Endothelial cell (in vitro differentiated cells): Measurements from ENCODE around the gene RASSF4. TPM values are rescaled to one million over a fixed set of nuclear protein-coding genes. Genes with fewer than 3 reads are reported as not detected.

Experiments used
- DNase-seq: peaks from one replicate; pipeline ENCODE4 v3.0.0; 2021; ENCODE audit warnings: low spot score
- H3K27ac Mint-ChIP-seq: one replicate; pipeline ENCODE4 v1.8.0; 2021; ENCODE audit warnings: mixed read lengths, inconsistent platforms; ENCODE audit not compliant: unreplicated experiment
- H3K27me3 Mint-ChIP-seq: one replicate; pipeline ENCODE4 v1.8.0; 2021; ENCODE audit warnings: mild to moderate bottlenecking, moderate library complexity, mixed read lengths, inconsistent platforms; ENCODE audit not compliant: unreplicated experiment
- H3K36me3 Mint-ChIP-seq: one replicate; pipeline ENCODE4 v1.8.0; 2021; ENCODE audit warnings: mild to moderate bottlenecking, low read depth, mixed read lengths, inconsistent platforms; ENCODE audit not compliant: unreplicated experiment
- H3K4me1 Mint-ChIP-seq: one replicate; pipeline ENCODE4 v1.8.0; 2021; ENCODE audit warnings: mild to moderate bottlenecking, mixed read lengths, inconsistent platforms; ENCODE audit not compliant: unreplicated experiment
- H3K4me3 Mint-ChIP-seq: one replicate; pipeline ENCODE4 v1.8.0; 2021; ENCODE audit warnings: mild to moderate bottlenecking, mixed read lengths, inconsistent platforms; ENCODE audit not compliant: unreplicated experiment
- H3K9me3 Mint-ChIP-seq: one replicate; pipeline ENCODE4 v1.8.0; 2021; ENCODE audit warnings: mixed read lengths, inconsistent platforms; ENCODE audit not compliant: unreplicated experiment
- total RNA-seq: library from RNA; stranded (reverse); fragmentation: NEBNext Ultra II Directional; extraction: Animal tissue kit (Norgen Biotek cat#: 25700); gene quantifications from one replicate; pipeline ENCODE4 v1.2.1, GENCODE V29; 2021; ENCODE audit not compliant: unreplicated experiment
- TF ChIP-seq, protein P1 (sequence below): fragments of 200-600 bp; sonication (generic); IDR thresholded peaks from one replicate; pipeline ENCODE4 v1.5.0; 2021; ENCODE audit warnings: antibody characterized with exemption; ENCODE audit not compliant: unreplicated experiment

RASSF4 gene
- total RNA-seq, 1 donor from 2014 or later = 9.6 TPM

DNA sequence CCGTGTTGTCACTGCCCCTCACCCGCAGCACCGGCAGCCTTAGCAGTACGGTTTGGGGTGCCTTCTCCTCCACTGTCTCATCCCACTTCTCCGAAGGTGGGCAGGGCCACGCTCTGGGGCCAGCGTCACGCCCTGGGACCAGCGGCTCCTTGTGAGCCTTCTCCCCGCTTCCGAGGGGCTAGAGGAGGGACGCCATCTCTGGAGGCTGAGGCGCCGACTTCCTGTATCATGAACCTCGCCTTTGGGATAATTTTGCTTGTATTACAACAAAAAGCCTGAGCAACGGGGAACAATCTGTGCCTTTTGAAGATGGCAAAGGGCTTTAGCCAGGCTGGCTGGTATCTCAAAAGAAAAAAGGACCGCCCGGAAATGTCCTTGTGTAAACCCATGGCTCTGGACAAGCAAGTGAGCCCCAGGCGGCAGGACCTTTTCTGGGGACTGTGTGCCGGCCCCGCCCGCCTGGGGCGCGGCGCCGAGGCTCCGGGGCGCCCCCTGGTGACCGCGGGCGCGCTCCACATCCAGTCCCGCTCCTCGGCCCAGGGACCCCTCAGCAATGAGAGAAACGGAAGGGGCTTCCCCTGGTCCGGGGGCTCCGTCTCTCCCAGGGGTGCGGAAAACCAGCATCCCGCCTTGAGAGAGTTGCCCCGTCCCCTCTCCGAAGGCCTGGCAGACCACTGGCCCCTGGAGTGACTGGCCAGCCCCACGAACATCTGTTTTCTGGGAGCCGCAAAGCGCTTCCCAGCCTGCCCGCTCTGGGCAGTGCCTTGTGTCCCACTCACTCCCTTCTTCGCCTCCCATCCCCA lies 15.2 kb downstream of the RASSF4 start:
- peak; percentile 83 for DNase-seq
- Mint-ChIP-seq H3K4me3 (peak overlapping the region; percentile 31), H3K36me3 (no peaks in the 10 kb centered on the region), H3K27ac (no peak overlapping the region), H3K9me3 (no peaks in the 10 kb centered on the region), H3K27me3 (peaks cover 9% of the 10 kb centered on the region), H3K4me1 (peaks cover 22% of the 10 kb centered on the region)
- TF ChIP-seq, protein P1, sequence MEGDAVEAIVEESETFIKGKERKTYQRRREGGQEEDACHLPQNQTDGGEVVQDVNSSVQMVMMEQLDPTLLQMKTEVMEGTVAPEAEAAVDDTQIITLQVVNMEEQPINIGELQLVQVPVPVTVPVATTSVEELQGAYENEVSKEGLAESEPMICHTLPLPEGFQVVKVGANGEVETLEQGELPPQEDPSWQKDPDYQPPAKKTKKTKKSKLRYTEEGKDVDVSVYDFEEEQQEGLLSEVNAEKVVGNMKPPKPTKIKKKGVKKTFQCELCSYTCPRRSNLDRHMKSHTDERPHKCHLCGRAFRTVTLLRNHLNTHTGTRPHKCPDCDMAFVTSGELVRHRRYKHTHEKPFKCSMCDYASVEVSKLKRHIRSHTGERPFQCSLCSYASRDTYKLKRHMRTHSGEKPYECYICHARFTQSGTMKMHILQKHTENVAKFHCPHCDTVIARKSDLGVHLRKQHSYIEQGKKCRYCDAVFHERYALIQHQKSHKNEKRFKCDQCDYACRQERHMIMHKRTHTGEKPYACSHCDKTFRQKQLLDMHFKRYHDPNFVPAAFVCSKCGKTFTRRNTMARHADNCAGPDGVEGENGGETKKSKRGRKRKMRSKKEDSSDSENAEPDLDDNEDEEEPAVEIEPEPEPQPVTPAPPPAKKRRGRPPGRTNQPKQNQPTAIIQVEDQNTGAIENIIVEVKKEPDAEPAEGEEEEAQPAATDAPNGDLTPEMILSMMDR = peak; percentile 91

DNA sequence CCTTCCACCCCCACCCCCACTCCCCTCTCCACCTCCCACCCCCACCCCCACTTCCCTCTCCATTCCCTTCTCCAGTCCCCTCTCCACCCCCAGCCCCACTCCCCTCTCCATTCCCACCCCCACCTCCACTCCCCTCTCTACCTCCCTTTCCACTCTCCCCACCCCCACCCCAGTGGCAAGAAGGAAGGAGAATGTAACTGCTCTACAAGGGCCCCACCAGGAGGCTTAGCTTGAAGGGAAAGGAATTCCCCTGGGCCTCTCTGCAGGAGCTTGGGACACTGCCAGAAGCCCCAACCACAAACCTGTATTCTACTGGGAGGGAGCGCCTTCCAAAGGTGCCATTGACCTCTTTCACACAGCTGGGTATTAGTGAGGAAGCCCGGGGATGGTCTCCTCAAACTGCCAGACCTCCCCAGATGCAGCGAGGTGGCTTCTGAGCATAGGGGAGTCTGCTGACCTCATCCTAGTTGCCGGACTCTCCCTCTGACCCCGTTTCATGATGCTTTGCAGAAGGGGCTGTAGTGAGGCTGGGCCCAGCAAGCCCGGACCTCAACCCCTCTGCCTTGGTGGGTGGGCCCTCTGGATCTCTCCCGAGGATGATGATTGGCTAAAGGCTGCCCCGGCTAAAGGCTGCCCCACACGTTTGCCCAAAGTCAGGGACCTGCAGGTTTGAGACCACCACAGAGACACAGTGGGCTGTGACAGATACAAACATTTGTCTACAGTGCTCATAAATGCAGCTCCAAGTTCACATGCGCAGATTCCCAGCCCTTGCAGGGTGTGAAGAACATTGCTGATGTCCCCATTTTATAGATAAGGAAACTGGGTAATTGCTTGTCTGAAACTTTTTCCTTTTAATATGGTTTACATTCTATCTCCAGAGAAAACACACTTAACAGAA lies 16.1 kb downstream of the RASSF4 start:
- H3K36me3 Mint-ChIP-seq = no peaks in the 10 kb centered on the region
- TF ChIP-seq, protein P1 = no peak
- no peak for DNase-seq
- H3K9me3 Mint-ChIP-seq = no peaks in the 10 kb centered on the region
- peaks cover 25% of the 10 kb centered on the region for H3K4me1 Mint-ChIP-seq
- H3K27me3 Mint-ChIP-seq = peaks cover 11% of the 10 kb centered on the region
- peak overlapping the region; percentile 75 for H3K4me3 Mint-ChIP-seq
- H3K27ac Mint-ChIP-seq = no peak overlapping the region

DNA sequence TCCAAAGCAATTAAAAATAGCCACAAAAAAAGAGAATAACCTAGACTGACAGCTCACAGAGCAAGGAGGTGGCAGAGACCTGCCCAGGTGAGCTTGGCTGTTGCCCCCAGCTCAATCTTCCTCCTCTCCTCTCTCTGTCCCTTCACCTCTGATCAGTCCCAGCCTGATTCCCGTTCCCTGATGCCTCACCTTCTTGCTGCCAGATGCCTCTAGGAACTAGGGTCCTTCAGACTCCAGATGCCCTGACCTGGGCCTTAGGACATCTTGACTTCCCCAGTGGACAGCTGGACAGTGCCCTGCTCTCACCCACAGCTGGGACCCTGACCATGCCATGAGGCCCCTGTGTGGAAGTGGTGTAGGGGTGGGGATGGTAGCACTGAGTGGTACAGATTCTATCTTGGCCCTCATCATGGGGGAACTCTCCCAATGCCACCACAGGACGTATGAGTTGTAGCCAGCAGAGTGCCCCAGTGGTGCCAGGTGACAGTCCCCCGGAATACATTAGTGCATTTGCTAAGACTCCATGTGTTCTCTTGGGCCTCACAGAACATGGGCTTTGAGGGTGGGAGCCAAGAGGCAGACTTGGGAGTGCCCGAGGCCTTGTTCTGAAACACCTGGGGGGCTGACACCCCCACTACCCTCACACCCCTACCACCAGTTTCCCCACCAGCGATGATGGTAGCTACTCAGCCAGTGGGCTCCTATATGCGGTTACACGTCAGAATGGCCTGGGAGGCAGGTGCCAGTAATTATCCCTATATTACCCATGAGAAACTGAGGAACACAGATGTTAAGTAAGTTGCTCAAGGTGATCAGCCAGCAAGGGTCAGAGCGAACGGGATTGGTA lies 17.0 kb downstream of the RASSF4 start:
- Mint-ChIP-seq H3K27ac (no peak overlapping the region), H3K4me3 (peak overlapping the region; percentile 75), H3K27me3 (peaks cover 17% of the 10 kb centered on the region), H3K4me1 (peaks cover 34% of the 10 kb centered on the region), H3K9me3 (no peaks in the 10 kb centered on the region), H3K36me3 (no peaks in the 10 kb centered on the region)
- TF ChIP-seq, protein P1 = no peak
- no peak for DNase-seq

DNA sequence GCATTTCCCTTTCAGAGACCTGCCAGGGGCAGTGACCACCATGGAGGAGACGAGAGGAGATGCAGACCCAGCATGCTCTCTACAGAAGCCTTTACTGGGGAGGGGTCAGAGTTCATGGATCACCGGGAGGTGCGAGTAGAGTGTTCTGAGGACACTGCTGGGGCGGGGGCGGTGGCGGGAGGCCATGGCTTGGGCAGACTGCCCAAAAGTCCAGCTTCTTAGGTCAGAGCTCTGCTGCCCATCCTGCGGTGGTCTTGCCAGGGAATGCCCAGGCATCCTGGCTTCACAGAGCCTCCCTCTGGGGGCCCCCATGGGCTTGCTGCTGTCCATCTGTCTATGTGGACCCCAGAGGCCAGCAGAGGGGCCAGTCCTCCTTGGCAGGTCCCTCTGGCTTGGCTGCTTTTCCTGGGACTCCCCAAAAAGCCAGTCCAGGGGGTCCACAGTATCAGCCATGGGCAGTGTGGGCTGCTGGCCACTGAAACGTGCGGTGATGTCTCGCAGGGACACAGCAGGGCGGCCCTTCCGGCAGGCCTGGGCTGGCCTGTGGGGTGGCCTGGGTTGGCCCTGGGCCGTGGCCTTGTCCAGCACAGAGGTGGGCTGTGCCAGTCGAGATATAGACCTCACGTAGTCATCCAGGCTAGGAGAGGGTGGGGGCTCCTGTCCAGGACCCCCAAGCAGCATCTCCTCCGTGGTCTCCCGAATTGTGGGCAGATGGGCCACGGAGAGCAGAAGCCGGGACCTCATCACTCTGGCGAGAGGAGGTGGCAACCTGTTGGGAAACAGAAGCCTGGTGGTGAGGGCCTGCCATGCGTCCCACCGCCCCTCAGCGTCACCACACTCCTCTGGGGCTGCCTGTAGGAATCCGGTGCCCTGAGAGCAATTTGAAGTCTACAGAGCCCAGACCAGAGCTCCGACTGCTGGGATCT lies 17.9 kb downstream of the RASSF4 start:
- TF ChIP-seq, protein P1 = no peak
- Mint-ChIP-seq H3K9me3 (no peaks in the 10 kb centered on the region), H3K36me3 (no peaks in the 10 kb centered on the region), H3K4me3 (peak overlapping the region; percentile 60), H3K27ac (no peak overlapping the region), H3K27me3 (peaks cover 17% of the 10 kb centered on the region), H3K4me1 (peaks cover 35% of the 10 kb centered on the region)
- DNase-seq = no peak
